EL (cell line): Measurements from ENCODE around the gene TLX2.

Experiments used
- DNase-seq: peaks from one replicate; pipeline ENCODE4 v3.0.0-alpha.2; 2016

TLX2 gene

DNA sequence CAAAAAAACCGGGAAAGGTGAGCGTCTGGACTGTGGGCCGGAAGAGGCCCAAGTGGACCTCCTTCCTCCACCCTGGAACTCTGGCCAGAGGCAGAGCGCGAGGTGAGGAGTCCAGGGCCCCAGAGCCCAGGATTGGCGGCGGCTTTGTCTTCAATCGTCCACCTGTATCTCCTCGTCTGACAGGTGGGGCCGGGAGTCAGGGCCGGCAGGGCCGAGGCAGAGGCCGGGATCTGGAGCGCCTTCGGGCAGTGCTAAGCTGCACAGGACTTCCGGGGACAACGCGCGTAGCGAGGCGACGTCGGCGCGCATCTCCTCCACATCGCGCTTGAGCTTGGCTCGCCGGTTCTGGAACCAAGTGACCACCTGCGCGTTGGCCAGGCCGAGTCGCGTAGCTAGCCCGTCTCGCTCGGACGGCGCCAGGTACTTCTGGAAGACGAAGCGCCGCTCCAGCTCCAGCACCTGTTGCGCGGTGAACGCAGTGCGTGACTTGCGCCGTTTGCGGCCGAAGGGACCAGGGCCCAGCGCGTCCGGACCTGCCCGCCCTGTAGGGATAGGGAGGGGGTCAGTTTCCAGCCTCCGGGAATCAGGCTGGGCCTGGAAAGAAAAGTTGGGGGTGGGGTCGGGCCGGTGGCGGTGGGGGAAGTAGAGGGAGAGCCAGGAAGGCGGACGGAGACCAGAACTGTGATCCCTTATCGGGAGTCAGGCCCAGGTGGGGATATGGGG lies 16.3 kb upstream of the TLX2 start:
- DNase-seq = no peak

DNA sequence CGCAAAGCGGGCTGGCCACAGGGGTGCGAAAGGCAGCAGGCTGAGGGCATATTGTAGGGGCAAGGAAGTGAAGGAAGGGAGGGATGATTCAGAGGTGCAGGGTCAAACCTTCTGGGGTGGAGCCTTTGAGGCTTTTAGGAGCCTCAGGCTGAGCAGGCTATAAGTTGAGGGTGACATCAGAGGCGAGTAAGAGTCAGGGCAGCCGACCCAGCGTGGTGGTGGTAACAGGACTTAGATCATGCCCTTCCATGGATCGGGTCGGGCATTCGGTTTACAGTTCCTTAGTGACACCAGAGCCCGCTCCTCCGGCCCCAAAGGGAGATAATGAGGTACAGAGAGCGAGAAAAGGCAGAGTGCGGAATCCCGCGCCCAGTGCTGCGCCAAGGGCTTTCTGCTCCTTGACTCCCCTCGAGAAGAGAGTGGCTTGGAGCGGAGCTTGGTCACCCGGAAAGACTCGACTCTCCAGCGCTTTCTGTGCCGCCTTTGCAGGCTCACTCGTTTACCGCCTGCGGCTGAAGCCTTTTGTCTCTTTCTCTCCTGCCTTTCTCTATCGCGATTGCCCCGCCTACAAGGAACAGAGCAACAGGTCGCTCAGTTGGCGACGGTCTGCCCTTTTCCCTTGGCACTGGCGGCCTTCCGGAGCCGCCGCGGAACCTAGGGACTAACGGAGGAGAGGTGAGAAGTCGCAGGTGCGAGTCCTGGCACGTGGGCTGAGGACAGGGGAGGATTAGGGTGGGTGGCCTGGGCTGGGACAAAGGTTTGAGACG lies 15.6 kb upstream of the TLX2 start:
- peak; percentile 84 for DNase-seq

DNA sequence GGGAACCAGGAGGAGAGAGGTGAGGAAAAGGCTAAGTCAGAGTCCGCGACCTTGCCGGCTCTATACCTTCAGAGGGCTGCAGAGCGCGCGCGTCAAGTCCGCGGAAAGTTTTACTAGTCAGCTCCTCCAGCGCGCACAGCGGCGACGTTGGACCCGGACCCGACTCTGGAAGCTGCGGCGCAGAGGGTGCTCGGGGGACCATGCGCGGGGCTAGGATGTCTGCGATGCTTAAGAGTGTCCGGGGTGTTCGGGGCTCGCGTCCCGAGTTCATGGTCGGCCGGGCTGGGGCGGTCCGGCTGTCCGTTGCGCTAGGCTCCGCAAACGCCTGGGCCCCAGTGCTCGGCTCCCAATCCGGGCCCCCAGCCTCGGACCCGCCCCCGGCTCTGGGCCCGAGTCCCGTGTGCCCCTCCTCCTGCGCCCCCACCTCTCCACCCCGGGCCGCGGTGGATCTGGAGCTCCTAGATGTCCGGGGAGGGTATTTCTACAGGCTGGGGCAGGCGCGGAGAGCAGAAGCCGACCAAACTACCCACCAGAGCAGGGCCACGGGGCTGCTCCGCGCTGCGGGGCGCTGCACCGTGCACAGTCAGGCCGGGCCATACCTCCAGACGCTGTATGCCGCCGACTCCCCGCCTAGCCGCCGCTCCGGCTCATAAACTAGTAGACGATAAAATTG lies 14.8 kb upstream of the TLX2 start, which contains the start of gene LBX2:
Gene LBX2, minus strand, starts transcription at position 337 of the 673 bp plus-strand sequence. Its CDS starts 66 bp downstream, at position 271.
- peak; percentile 36 for DNase-seq

DNA sequence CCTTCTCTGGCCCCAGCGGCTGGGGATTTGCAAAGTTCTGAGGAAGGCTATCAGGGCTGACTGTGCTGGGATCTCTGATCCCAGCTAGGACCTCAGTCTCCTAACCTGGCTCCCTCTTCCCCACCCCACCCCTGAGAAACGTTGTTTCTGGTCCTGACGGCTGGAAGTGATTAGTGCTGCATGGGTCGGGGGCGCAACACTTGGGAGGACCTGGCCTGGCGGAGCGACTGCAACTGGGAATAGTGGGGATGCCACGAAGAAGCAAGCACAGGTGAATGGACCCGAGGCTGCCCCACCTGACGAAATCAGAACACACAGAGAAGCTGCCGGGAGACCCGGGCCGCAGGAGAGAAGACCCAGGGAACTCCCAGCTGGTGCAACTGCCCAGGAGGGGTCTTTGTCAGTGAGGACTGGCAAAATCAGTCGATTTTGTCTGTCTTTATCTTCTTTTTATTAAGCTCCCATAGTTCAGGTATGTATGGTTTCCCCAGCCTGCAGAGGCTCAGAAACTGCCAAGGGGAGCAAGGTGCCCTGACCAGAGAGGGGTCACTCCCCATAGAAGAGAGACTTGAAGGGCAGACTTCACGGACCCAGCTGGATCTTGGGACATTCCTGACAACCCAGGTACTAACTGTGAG lies 14.2 kb upstream of the TLX2 start:
- DNase-seq = no peak

DNA sequence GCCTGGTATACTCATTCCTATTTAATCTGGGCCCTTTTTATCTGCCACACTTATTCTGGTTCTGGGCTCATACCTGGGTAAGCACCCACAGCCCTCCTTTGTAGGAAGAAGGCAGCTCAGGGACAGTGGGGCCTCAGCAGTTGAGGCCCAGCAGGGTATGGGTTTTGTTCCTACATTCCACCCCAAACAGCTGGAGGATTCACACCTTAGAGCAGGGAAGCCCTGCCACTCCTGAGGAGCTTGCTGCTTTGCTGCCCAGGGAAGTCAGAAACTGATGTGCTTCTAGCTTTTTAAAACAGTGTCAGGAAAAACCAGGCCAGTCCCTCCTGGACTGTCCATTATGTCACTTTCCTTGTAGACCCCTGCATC lies 13.7 kb upstream of the TLX2 start:
- DNase-seq = no peak

DNA sequence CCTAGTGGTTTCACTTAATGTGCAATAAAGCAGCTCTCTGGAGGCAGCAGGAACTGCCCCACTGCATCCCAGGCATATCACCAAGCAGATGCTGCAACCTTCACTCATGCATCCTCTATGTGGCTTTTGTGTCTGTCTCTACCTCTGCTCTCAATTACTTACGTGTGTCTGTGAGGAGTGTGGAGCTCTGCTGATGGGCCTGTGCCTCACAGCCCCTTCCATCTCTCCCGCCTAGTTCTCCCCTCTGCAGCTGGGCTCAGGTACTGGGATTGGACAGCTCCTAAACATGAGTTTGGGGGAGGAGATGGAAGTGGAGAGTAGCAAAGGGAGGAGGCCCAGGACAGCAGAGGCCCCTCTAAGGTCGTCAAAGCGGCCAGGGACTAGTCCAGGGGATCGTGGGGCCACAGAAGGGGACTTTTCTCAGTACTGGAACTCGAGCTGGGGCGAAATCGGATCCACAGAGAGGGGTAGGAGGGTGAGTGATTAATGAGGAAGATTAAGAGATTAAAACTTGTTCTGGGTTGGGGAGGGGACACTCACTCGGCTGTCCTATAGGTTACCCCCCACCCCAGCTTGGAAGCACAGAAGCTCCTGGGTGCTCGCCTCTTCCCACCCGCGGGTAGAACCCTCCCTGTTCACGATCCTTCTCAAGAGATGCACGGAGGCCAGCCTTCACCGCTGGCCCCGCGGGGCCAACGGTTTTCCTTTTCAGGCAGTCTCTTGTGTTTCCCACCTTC lies 12.7 kb upstream of the TLX2 start:
- no peak for DNase-seq

- no peak for DNase-seq
These were observed 12.0 kb upstream of the TLX2 start for GRCh38 chr2:74502147-74502719.

DNA sequence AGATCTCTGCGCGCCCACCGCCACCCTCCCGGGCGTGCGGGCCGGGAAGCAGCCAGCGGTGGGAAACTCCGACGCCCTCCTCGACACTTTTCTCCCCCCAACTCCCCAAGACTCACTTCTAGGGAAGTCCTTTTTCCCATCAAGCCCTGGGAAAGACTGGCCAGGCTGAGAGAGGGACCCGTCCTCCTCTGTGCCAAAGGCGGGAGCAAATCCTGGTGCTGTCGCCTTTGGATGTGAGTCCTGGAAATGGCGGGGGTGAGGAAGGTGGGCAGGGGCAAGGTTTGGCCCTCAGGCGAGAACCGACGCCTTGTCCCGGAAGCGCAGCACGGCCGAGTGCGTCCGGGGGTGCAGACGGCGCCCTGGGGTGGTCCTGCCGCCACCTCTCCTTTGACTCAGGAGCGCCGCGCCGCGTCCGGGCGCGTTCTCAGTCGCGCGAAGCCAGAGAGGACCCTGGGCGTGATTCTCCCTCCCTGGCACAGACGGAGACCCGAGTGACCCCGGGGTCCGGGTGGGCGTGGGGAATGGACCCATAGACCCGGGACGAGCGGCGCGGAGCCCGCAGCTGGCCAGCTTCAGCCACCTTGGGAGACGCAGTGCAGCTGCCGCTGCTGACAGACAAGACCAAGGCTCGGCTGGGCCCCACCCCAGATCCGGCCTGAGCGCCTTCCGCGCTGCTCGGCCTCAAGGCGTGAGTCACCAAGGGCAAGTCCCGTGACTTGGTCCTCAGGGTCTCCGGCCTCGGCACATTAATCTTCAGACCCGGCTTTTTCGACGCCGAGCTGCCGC lies 11.3 kb upstream of the TLX2 start:
- peak; percentile 85 for DNase-seq

GRCh38 chr2:74503506-74504475 lies 10.5 kb upstream of the TLX2 start:
- no peak for DNase-seq

DNA sequence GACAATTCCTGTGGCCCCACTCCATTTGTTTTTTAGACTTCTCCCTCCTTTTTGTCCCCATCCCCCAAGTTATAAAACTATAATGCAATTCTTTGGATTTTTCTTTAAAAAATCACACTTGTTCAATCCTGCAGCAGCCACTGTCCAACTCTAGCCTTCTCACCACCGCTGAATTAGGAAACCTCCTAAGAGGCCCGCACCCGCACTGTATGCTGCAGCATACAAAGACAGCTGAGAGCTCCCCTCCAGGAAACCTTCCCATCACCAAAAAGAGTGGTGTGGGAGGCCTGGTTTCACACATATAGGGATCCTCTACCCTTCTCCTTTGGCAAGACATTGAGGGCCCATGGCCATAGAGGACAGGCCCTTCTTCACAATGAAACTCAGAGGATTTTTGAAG lies 9.7 kb upstream of the TLX2 start:
- DNase-seq = no peak

GRCh38 chr2:74505448-74506246 lies 8.6 kb upstream of the TLX2 start:
- no peak for DNase-seq

- DNase-seq = peak; percentile 97
These were observed 6.9 kb upstream of the TLX2 start, which contains the start of gene PCGF1 for GRCh38 chr2:74507145-74507925. TSS of gene PCGF1 (minus strand) at chr2:74507695. CDS start at chr2:74507668, 27 bp downstream.

- DNase-seq = peak; percentile 68
These were observed 6.2 kb upstream of the TLX2 start for GRCh38 chr2:74507926-74508520.

DNA sequence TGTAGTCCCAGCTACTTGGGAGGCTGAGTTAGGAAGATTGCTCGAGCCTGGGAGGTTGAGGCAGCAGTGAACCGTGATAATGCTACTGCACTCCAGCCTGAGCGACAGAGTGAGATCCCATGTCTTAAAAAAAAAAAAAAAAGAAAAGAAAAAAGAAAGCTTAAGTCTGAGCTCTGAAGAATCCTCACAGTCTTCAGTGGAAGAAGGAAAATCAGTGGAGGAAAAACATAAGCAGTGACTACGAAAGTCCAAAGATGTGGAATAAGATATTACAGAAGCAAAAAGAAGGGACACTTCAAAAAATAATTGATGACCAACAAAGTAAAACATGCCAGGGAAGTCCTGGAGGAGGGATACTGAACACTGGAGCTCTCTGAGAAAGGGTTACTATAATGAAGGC lies 4.0 kb upstream of the TLX2 start:
- DNase-seq = no peak

DNA sequence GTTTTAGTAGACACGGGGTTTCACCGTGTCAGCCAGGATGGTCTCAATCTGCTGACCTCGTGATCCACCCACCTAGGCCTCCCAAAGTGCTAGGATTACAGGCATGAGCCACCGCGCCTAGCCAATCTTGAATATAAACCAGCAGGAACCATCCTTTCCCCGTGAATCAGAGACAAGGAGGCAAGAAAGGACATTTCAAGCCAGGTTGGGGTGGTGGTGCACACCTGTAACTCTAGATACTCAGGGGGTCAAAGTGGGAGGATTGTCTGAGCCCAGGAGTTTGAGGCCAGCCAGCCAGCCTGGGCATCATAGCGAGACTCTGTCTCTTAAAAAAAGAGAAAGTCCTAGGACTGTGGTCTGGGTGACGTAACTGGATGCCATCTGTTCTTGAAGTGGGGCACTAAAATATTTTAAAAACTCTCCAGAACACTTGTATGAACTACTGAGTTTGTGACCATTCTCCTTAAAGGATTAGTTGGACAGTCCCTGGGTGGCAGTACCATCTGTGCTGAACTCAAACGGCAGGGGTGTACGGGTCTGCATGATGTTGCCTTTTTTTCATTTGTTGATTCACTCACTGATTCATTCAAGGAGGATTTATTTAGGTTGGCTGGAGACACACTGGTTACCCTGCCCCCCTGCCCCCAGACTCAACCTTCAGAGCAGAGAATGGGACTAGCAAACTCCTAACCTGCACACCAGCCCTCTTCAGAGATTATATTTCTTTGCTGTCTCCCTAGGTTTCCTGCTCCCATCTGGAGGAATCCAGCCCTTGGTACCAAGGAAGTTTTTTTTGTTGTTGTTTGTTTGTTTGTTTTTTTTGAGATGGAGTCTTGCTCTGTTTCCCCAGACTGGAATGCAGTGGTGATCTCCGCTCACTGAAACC lies 2.9 kb upstream of the TLX2 start:
- peak; percentile 24 for DNase-seq

GRCh38 chr2:74512744-74513604 lies 1.3 kb upstream of the TLX2 start:
- no peak for DNase-seq
